CD4-positive, alpha-beta T cell (primary cell): ENCODE results near the gene RGR. TPM values are rescaled to one million over a fixed set of nuclear protein-coding genes. Genes with fewer than 3 reads are reported as not detected.

ENCODE experiments used
- ATAC-seq: fragments of 200-7000 bp; cut with Tn5 transposase; one replicate; pipeline ENCODE4 v1.10.0; 2022; ENCODE audit warnings: mild to moderate bottlenecking; ENCODE audit not compliant: poor library complexity
- CTCF ChIA-PET: fragments of 350-600 bp; sonication (Branson Sonifier 250); formaldehyde crosslinking; loops from one replicate; lab custom pipeline; 2021; ENCODE audit warnings: antibody characterized with exemption, inconsistent platforms; lab: Charles Lee
- POLR2A ChIA-PET: fragments of 350-600 bp; sonication (Branson Sonifier 250); formaldehyde crosslinking; loops from one replicate; lab custom pipeline; 2021; ENCODE audit warnings: antibody characterized with exemption, inconsistent platforms; lab: Charles Lee
- DNase-seq, 14 experiments: peaks; one replicate each; pipeline ENCODE4 v3.0.0-alpha.2; 2013 to 2020; ENCODE audit warnings: mixed read lengths in 2 of 14
- H3K27ac ChIP-seq, 2 donors: one replicate each; pipeline versions ENCODE4 v1.5.1 to v1.7.0; 2013; ENCODE audit warnings: low read length in 2 of 2, low read depth in 1 of 2, mild to moderate bottlenecking in 1 of 2
- H3K27me3 ChIP-seq, 2 experiments: 1 replicate in 1 of 2; 2 replicates in 1 of 2; pipeline versions ENCODE4 v1.6.1 to v1.7.0; 2013; ENCODE audit warnings: low read length in 2 of 2, control low read depth in 1 of 2, mild to moderate bottlenecking in 1 of 2, moderate library complexity in 1 of 2; ENCODE audit not compliant: insufficient read depth in 2 of 2, control insufficient read depth in 1 of 2
- H3K36me3 ChIP-seq: one replicate; pipeline ENCODE4 v1.6.1; 2013; ENCODE audit warnings: low read length, control low read depth; ENCODE audit not compliant: insufficient read depth
- H3K4me1 ChIP-seq: one replicate; pipeline ENCODE4 v1.6.1; 2013; ENCODE audit warnings: low read length, control low read depth; ENCODE audit not compliant: insufficient read depth
- H3K4me3 ChIP-seq: one replicate; pipeline ENCODE4 v1.5.1; 2013; ENCODE audit warnings: mild to moderate bottlenecking, low read length, moderate library complexity
- H3K9me3 ChIP-seq, 2 experiments: 1 replicate in 1 of 2; 2 replicates in 1 of 2; pipeline versions ENCODE4 v1.6.1 to v1.7.0; 2013; ENCODE audit warnings: low read length in 2 of 2, mild to moderate bottlenecking in 2 of 2, control low read depth in 1 of 2, moderate library complexity in 1 of 2; ENCODE audit not compliant: control insufficient read depth in 1 of 2, insufficient read depth in 1 of 2
- H3K27ac Mint-ChIP-seq: one replicate; pipeline ENCODE4 v1.8.0; 2020; ENCODE audit warnings: mixed read lengths
- H3K27me3 Mint-ChIP-seq: one replicate; pipeline ENCODE4 v1.8.0; 2021; ENCODE audit warnings: mixed read lengths
- H3K36me3 Mint-ChIP-seq: one replicate; pipeline ENCODE4 v1.8.0; 2021; ENCODE audit warnings: low read depth, mixed read lengths
- H3K4me1 Mint-ChIP-seq: one replicate; pipeline ENCODE4 v1.8.0; 2021; ENCODE audit warnings: low read depth, mixed read lengths
- H3K4me3 Mint-ChIP-seq: one replicate; pipeline ENCODE4 v1.8.0; 2020; ENCODE audit warnings: mild to moderate bottlenecking, mixed read lengths
- H3K9me3 Mint-ChIP-seq: one replicate; pipeline ENCODE4 v1.8.0; 2020; ENCODE audit warnings: mixed read lengths
- CTCF ChIP-seq: fragments of 200-600 bp; IDR thresholded peaks from one replicate; pipeline ENCODE4 v1.8.0; 2022; ENCODE audit warnings: antibody characterized with exemption, mild to moderate bottlenecking
- intact Hi-C, 2 experiments: fragments of 100-400 bp; cut with DNase I in 1 of 2; cut with micrococcal nuclease in 1 of 2; formaldehyde crosslinking; loops; one replicate each; pipeline versions ENCODE4 v1.15.1 to v1.9.0; 2023 to 2025; cut with DNase I, micrococcal nuclease
- total RNA-seq, 174 experiments: library from RNA in 2 of 174; stranded (reverse) in 2 of 174; gene quantifications; one replicate each; pipeline ENCODE4 v1.2.3 and lab custom pipeline; 2021 to 2026

The RGR gene
- total RNA-seq, 2 experiments from 2014 or later, result not detected

- intact Hi-C loops, result no loop called here
Measured at GRCh38 chr10:84221916-84222315, 22.9 kb upstream of the RGR start.

GRCh38 chr10:84224411-84225028 lies 20.3 kb upstream of the RGR start:
- Mint-ChIP-seq H3K4me3 (no peak overlapping the region), H3K27ac (no peak overlapping the region), H3K36me3 (no peaks in the 10 kb centered on the region), H3K9me3 (no peaks in the 10 kb centered on the region), H3K4me1 (no peaks in the 10 kb centered on the region), H3K27me3 (peaks cover 64% of the 10 kb centered on the region)
- intact Hi-C loops, result no loop called here
- Histone ChIP-seq H3K4me1 (no peaks in the 10 kb centered on the region), H3K4me3 (no peak overlapping the region), H3K36me3 (no peaks in the 10 kb centered on the region), H3K27ac (no peak overlapping the region), H3K27me3 (peaks cover 8 to 9% of the 10 kb centered on the region in 2 experiments), H3K9me3 (peaks cover 0 to 10% of the 10 kb centered on the region in 2 experiments)
- no peak for DNase-seq
- no peak for TF ChIP-seq CTCF
- POLR2A ChIA-PET, result no interaction called here
- ATAC-seq, result no peak
- CTCF ChIA-PET, result no interaction called here

More at GRCh38 chr10:84221916-84222315, 22.9 kb upstream of the RGR start:
- Mint-ChIP-seq H3K9me3 (no peaks in the 10 kb centered on the region), H3K27me3 (peaks cover 49% of the 10 kb centered on the region), H3K27ac (no peak overlapping the region), H3K4me1 (no peaks in the 10 kb centered on the region), H3K4me3 (no peak overlapping the region), H3K36me3 (no peaks in the 10 kb centered on the region)
- TF ChIP-seq CTCF, result no peak
- ChIA-PET CTCF (no interaction called here), POLR2A (no interaction called here)
- ATAC-seq (no peak), DNase-seq (no peak)
- no peak overlapping the region for H3K4me3 ChIP-seq
- H3K27me3 ChIP-seq, result peaks cover 8 to 9% of the 10 kb centered on the region in 2 experiments
- H3K4me1 ChIP-seq, result no peaks in the 10 kb centered on the region
- peaks cover 0 to 10% of the 10 kb centered on the region in 2 experiments for H3K9me3 ChIP-seq
- H3K27ac ChIP-seq, result no peak overlapping the region
- H3K36me3 ChIP-seq, result no peaks in the 10 kb centered on the region

- Mint-ChIP-seq H3K27me3 (peaks cover 62% of the 10 kb centered on the region), H3K27ac (no peak within 1 kb of the TSS), H3K9me3 (no peaks in the 10 kb centered on the region), H3K4me3 (no peak within 1 kb of the TSS), H3K4me1 (no peaks in the 10 kb centered on the region), H3K36me3 (no peaks in the 10 kb centered on the region)
- CTCF ChIA-PET, result no interaction called here
- Histone ChIP-seq H3K36me3 (no peaks in the 10 kb centered on the region), H3K4me1 (no peaks in the 10 kb centered on the region), H3K27me3 (peaks cover 8 to 9% of the 10 kb centered on the region in 2 experiments), H3K4me3 (no peak within 1 kb of the TSS), H3K27ac (no peak within 1 kb of the TSS), H3K9me3 (peaks cover 0 to 10% of the 10 kb centered on the region in 2 experiments)
- ATAC-seq, result no peak
- POLR2A ChIA-PET, result no interaction called here
- no peak for DNase-seq
- no peak for TF ChIP-seq CTCF
- intact Hi-C loops, result no loop called here
Measured at GRCh38 chr10:84225427-84226173, 19.3 kb upstream of the RGR start, which contains the start of gene LRIT2. Gene LRIT2 (minus strand): TSS chr10:84225544. CDS start chr10:84225520, 24 bp downstream.
